Prostate gland (tissue), 2 donors: ENCODE measurements around the gene MAMDC2. TPM values are rescaled to one million over a fixed set of nuclear protein-coding genes. Genes with fewer than 3 reads are reported as not detected.
A peak's percentile ranks its signal among the peaks of the same experiment; 100 is the strongest.

Source experiments
- DNase-seq: peaks from one replicate; pipeline ENCODE4 v3.0.0-alpha.2; 2019; ENCODE audit warnings: low spot score
- H3K27ac ChIP-seq, 2 donors: fragments of 200-600 bp; sonication (generic); 2 replicates each; pipeline ENCODE4 v1.5.1; 2017 to 2019
- H3K27me3 ChIP-seq: fragments of 200-600 bp; sonication (generic); replicated peaks from 2 replicates; pipeline ENCODE4 v1.5.1; 2019; ENCODE audit not compliant: insufficient read depth
- H3K36me3 ChIP-seq, 2 donors: fragments of 200-600 bp; sonication (generic); 1 replicate in 1 of 2; 2 replicates in 1 of 2; pipeline versions ENCODE4 v1.5.1 to v1.8.1; 2017 to 2019
- H3K4me1 ChIP-seq: fragments of 200-600 bp; sonication (generic); replicated peaks from 2 replicates; pipeline ENCODE4 v1.5.1; 2019
- H3K4me3 ChIP-seq, 2 donors: fragments of 200-600 bp; sonication (generic); 2 replicates each; pipeline ENCODE4 v1.5.1; 2017 to 2019
- H3K9me3 ChIP-seq: fragments of 200-600 bp; sonication (generic); 2 replicates; pipeline ENCODE4 v1.5.1; 2017
- CTCF ChIP-seq, 4 experiments: fragments of 200-600 bp in 2 of 4; fragments of 450-650 bp in 2 of 4; sonication (generic) in 2 of 4; IDR thresholded peaks; 1 replicate in 3 of 4; 2 replicates in 1 of 4; pipeline ENCODE4 v1.5.1; 2016 to 2019; ENCODE audit warnings: antibody characterized with exemption in 4 of 4, mild to moderate bottlenecking in 2 of 4, moderate library complexity in 2 of 4
- POLR2A ChIP-seq: fragments of 450-650 bp; IDR thresholded peaks from one replicate; pipeline ENCODE4 v1.6.1; 2016; ENCODE audit warnings: antibody characterized with exemption, mild to moderate bottlenecking
- POLR2AphosphoS5 ChIP-seq: sonication (generic); formaldehyde crosslinking; IDR thresholded peaks from one replicate; pipeline ENCODE4 v1.6.1; 2017; ENCODE audit warnings: antibody characterized with exemption
- WGBS: methylation state at CpG from one replicate; pipeline ENCODE4 v1.1.5; 2018; 5-methylcytosine and 5-hydroxymethylcytosine counted together
- intact Hi-C: fragments of 100-400 bp; cut with DNase I; formaldehyde crosslinking; loops from one replicate; pipeline ENCODE4 v1.14.2; 2022
- total RNA-seq, 2 donors: library from RNA; depleted of rRNA; stranded (reverse); fragments of >200 nt; gene quantifications; one replicate each; pipeline ENCODE4 v1.1.0, GENCODE V29; 2016

The MAMDC2 gene
- 10 to 100 TPM in 1 of 2 donors, 1 to 10 TPM in 1; 4.2 to 33.8 TPM for total RNA-seq

GRCh38 chr9:70043689-70044489, at the start of gene MAMDC2:
TSS of gene MAMDC2 (plus strand) at chr9:70043848. CDS start at chr9:70044198, 350 bp downstream.
- peak within 1 kb of the TSS; percentile 25 to 31 for H3K4me3 ChIP-seq
- WGBS: 7% methylated on average over 40 of the region's 55 CpGs
- no peaks in the 10 kb centered on the region for H3K27me3 ChIP-seq
- H3K9me3 ChIP-seq: no peaks in the 10 kb centered on the region
- TF ChIP-seq POLR2A (no peak), POLR2AphosphoS5 (no peak), CTCF (IDR thresholded peaks at IDR 0.05) (no peak)
- no peaks in the 10 kb centered on the region for H3K4me1 ChIP-seq
- DNase-seq: no peak
- intact Hi-C loops: loop anchor here (5.0 to 10.0 kb wide), 2 partner anchors 72 to 371 kb away; partner anchors contain the start of gene KLF9
- no peaks in the 10 kb centered on the region for H3K36me3 ChIP-seq
- peak within 1 kb of the TSS; percentile 57 to 77 for H3K27ac ChIP-seq

- no peak overlapping the region for H3K4me3 ChIP-seq
- intact Hi-C loops: no loop called here
- no peaks in the 10 kb centered on the region for H3K36me3 ChIP-seq
- H3K9me3 ChIP-seq: no peaks in the 10 kb centered on the region
- DNase-seq: no peak
- no peak for TF ChIP-seq POLR2A
- TF ChIP-seq CTCF (IDR thresholded peaks at IDR 0.05): no peak
- no peak for TF ChIP-seq POLR2AphosphoS5
- WGBS: 93% methylated on average over 1 of the region's 1 CpG
- H3K27ac ChIP-seq: no peak overlapping the region
- no peaks in the 10 kb centered on the region for H3K4me1 ChIP-seq
- no peaks in the 10 kb centered on the region for H3K27me3 ChIP-seq
Measured at GRCh38 chr9:69995846-69996245, 47.8 kb upstream of the MAMDC2 start.

GRCh38 chr9:69996967-69997366, 46.7 kb upstream of the MAMDC2 start:
- H3K4me3 ChIP-seq: no peak overlapping the region
- peak overlapping the region in 1 of 2 donors; percentile 21 for H3K27ac ChIP-seq
- no peaks in the 10 kb centered on the region for H3K4me1 ChIP-seq
- no peaks in the 10 kb centered on the region for H3K27me3 ChIP-seq
- no peak for TF ChIP-seq POLR2A
- TF ChIP-seq POLR2AphosphoS5: no peak
- TF ChIP-seq CTCF (IDR thresholded peaks at IDR 0.05): no peak
- no peak for DNase-seq
- H3K36me3 ChIP-seq: no peaks in the 10 kb centered on the region
- no peaks in the 10 kb centered on the region for H3K9me3 ChIP-seq
- intact Hi-C loops: no loop called here
- 63% methylated on average over 2 of the region's 2 CpGs for WGBS

- Histone ChIP-seq H3K27me3 (no peaks in the 10 kb centered on the region), H3K27ac (peak overlapping the region in 1 of 2 donors; percentile 21), H3K4me1 (no peaks in the 10 kb centered on the region), H3K4me3 (no peak overlapping the region), H3K9me3 (no peaks in the 10 kb centered on the region), H3K36me3 (no peaks in the 10 kb centered on the region)
- intact Hi-C loops: no loop called here
- DNase-seq: no peak
- WGBS: 81% methylated on average over 2 of the region's 2 CpGs
- TF ChIP-seq POLR2AphosphoS5 (no peak), POLR2A (no peak), CTCF (IDR thresholded peaks at IDR 0.05) (no peak)
Measured at GRCh38 chr9:69997524-69997923, 46.1 kb upstream of the MAMDC2 start.

- Histone ChIP-seq H3K4me3 (no peak overlapping the region), H3K36me3 (no peaks in the 10 kb centered on the region), H3K27me3 (no peaks in the 10 kb centered on the region), H3K9me3 (no peaks in the 10 kb centered on the region), H3K27ac (no peak overlapping the region), H3K4me1 (no peaks in the 10 kb centered on the region)
- TF ChIP-seq CTCF (IDR thresholded peaks at IDR 0.05) (no peak), POLR2A (no peak)
- WGBS: 100% methylated on average over 1 of the region's 1 CpG
- intact Hi-C loops: no loop called here
- no peak for DNase-seq
Measured at GRCh38 chr9:69999315-69999714, 44.3 kb upstream of the MAMDC2 start.
